ENCODE results near the gene DDX1. TPM values are rescaled to one million over a fixed set of nuclear protein-coding genes. Genes with fewer than 3 reads are reported as not detected.
"Not testable (repeated sequence)": the region's sequence is repeated elsewhere in the genome, so short reads cannot be mapped to it uniquely, and the experiment has no call there.

Gene DDX1
- total RNA-seq, 1 experiment from 2014 or later: 115 TPM

DNA sequence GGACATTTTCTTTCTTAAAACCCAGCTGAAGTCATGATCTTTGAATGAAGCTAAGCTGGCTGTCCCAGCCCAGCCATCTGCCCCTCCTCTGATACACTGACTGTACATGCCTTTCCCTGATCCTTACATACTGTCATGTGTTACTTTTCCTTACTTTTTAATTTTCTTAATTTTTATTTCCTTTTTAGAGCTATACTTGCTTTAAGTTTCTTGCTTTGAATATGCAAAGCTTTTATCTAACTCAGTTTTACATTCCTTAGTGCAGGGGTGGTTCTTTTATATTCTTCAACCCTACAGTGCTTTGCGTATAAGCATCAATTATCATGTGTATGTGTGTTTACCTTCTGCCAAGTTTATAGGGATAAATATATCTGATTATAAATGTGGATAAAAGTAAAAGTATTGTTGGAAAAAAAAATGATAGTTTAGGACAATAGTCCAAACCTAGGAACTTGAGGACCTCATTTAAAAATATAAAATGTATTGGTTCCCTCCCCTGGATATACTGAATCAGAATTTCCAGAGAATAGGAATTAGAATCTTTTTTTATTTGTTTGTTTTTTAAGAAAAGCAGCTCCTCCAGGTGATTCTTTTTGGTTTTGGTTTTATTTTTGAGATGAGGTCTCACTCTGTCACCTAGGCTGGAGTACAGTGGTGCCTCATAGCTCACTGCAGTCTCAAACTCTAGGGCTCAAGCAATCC, 17.8 kb downstream of the DDX1 start:
- Mint-ChIP-seq H3K4me1 (peaks cover 4% of the 10 kb centered on the region), H3K36me3 (peaks cover 68% of the 10 kb centered on the region), H3K27ac (no peak overlapping the region; the same call in 1 of the 2 replicates)

DNA sequence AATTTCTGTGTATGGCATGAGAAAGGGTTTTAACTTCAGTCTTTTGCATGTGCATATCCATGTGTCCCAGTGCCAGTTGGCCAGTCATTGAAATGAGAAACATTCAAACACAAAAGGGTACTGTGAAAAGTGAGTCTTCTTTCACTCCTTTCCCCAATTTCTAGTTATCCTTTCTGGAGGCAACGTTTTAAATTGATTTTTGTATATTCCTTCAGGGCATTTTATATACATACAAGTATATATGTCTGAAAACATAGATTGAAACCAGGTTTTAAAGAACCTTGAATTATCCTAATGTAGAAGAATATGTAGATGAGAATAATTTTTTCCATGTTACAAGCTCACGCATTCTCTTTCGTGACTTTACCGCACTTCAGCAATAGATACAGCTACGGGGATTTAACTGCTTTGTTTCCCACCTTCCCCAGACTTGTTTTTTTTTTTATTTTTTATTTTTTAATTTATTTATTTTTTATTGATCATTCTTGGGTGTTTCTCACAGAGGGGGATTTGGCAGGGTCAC, 18.8 kb downstream of the DDX1 start:
- Mint-ChIP-seq H3K9me3 (peaks cover 11% of the 10 kb centered on the region), H3K4me1 (peaks cover 4% of the 10 kb centered on the region), H3K4me3 (no peak overlapping the region), H3K27me3 (ENCODE audit: low read depth) (no peaks in the 10 kb centered on the region), H3K36me3 (peaks cover 68% of the 10 kb centered on the region), H3K27ac (no peak overlapping the region; the same call in 1 of the 2 replicates)
- TF ChIP-seq NR1H2 (CRISPR knock-in tag; IDR thresholded peaks at IDR 0.05): no peak
- no peak for TF ChIP-seq RELA (CRISPR knock-in tag; IDR thresholded peaks at IDR 0.05; ENCODE audit: borderline replicate concordance)
- TF ChIP-seq, protein P1, sequence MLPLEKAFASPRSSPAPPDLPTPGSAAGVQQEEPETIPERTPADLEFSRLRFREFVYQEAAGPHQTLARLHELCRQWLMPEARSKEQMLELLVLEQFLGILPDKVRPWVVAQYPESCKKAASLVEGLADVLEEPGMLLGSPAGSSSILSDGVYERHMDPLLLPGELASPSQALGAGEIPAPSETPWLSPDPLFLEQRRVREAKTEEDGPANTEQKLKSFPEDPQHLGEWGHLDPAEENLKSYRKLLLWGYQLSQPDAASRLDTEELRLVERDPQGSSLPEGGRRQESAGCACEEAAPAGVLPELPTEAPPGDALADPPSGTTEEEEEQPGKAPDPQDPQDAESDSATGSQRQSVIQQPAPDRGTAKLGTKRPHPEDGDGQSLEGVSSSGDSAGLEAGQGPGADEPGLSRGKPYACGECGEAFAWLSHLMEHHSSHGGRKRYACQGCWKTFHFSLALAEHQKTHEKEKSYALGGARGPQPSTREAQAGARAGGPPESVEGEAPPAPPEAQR (CRISPR knock-in tag; IDR thresholded peaks at IDR 0.05): no peak
- TF ChIP-seq FOXK1 (CRISPR knock-in tag; IDR thresholded peaks at IDR 0.05): no peak
- TF ChIP-seq, protein P2, sequence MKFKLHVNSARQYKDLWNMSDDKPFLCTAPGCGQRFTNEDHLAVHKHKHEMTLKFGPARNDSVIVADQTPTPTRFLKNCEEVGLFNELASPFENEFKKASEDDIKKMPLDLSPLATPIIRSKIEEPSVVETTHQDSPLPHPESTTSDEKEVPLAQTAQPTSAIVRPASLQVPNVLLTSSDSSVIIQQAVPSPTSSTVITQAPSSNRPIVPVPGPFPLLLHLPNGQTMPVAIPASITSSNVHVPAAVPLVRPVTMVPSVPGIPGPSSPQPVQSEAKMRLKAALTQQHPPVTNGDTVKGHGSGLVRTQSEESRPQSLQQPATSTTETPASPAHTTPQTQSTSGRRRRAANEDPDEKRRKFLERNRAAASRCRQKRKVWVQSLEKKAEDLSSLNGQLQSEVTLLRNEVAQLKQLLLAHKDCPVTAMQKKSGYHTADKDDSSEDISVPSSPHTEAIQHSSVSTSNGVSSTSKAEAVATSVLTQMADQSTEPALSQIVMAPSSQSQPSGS (CRISPR knock-in tag; IDR thresholded peaks at IDR 0.05; ENCODE audit: borderline replicate concordance, low read depth): no peak
- TF ChIP-seq ELF4 (CRISPR knock-in tag; IDR thresholded peaks at IDR 0.05; ENCODE audit: low read depth): no peak
- no peak for TF ChIP-seq TEAD1 (CRISPR knock-in tag; IDR thresholded peaks at IDR 0.05)
- no peak for TF ChIP-seq NR3C1 (CRISPR knock-in tag; conservative IDR thresholded peaks at IDR 0.05; ENCODE audit: low read depth)
- TF ChIP-seq, protein P3, sequence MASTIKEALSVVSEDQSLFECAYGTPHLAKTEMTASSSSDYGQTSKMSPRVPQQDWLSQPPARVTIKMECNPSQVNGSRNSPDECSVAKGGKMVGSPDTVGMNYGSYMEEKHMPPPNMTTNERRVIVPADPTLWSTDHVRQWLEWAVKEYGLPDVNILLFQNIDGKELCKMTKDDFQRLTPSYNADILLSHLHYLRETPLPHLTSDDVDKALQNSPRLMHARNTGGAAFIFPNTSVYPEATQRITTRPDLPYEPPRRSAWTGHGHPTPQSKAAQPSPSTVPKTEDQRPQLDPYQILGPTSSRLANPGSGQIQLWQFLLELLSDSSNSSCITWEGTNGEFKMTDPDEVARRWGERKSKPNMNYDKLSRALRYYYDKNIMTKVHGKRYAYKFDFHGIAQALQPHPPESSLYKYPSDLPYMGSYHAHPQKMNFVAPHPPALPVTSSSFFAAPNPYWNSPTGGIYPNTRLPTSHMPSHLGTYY (CRISPR knock-in tag; IDR thresholded peaks at IDR 0.05): no peak
- TF ChIP-seq, protein P4, sequence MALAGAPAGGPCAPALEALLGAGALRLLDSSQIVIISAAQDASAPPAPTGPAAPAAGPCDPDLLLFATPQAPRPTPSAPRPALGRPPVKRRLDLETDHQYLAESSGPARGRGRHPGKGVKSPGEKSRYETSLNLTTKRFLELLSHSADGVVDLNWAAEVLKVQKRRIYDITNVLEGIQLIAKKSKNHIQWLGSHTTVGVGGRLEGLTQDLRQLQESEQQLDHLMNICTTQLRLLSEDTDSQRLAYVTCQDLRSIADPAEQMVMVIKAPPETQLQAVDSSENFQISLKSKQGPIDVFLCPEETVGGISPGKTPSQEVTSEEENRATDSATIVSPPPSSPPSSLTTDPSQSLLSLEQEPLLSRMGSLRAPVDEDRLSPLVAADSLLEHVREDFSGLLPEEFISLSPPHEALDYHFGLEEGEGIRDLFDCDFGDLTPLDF (CRISPR knock-in tag; IDR thresholded peaks at IDR 0.05): no peak
- TF ChIP-seq, protein P5, sequence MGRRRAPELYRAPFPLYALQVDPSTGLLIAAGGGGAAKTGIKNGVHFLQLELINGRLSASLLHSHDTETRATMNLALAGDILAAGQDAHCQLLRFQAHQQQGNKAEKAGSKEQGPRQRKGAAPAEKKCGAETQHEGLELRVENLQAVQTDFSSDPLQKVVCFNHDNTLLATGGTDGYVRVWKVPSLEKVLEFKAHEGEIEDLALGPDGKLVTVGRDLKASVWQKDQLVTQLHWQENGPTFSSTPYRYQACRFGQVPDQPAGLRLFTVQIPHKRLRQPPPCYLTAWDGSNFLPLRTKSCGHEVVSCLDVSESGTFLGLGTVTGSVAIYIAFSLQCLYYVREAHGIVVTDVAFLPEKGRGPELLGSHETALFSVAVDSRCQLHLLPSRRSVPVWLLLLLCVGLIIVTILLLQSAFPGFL (CRISPR knock-in tag; IDR thresholded peaks at IDR 0.05; ENCODE audit: borderline replicate concordance): no peak
- TF ChIP-seq NR2C2 (CRISPR knock-in tag; IDR thresholded peaks at IDR 0.05): no peak
- CTCF ChIA-PET: no interaction called here
- ATAC-seq (no peak), DNase-seq (ENCODE audit: low spot score) (no peak)
- POLR2A ChIA-PET: no interaction called here

More for the DNA sequence above, 17.8 kb downstream of the DDX1 start:
- no peak overlapping the region for H3K4me3 Mint-ChIP-seq
- TF ChIP-seq, protein P6, sequence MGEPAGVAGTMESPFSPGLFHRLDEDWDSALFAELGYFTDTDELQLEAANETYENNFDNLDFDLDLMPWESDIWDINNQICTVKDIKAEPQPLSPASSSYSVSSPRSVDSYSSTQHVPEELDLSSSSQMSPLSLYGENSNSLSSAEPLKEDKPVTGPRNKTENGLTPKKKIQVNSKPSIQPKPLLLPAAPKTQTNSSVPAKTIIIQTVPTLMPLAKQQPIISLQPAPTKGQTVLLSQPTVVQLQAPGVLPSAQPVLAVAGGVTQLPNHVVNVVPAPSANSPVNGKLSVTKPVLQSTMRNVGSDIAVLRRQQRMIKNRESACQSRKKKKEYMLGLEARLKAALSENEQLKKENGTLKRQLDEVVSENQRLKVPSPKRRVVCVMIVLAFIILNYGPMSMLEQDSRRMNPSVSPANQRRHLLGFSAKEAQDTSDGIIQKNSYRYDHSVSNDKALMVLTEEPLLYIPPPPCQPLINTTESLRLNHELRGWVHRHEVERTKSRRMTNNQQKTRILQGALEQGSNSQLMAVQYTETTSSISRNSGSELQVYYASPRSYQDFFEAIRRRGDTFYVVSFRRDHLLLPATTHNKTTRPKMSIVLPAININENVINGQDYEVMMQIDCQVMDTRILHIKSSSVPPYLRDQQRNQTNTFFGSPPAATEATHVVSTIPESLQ (CRISPR knock-in tag; IDR thresholded peaks at IDR 0.05): no peak
- TF ChIP-seq ESRRA (CRISPR knock-in tag; IDR thresholded peaks at IDR 0.05; ENCODE audit: borderline replicate concordance): no peak
- TF ChIP-seq, protein P7, sequence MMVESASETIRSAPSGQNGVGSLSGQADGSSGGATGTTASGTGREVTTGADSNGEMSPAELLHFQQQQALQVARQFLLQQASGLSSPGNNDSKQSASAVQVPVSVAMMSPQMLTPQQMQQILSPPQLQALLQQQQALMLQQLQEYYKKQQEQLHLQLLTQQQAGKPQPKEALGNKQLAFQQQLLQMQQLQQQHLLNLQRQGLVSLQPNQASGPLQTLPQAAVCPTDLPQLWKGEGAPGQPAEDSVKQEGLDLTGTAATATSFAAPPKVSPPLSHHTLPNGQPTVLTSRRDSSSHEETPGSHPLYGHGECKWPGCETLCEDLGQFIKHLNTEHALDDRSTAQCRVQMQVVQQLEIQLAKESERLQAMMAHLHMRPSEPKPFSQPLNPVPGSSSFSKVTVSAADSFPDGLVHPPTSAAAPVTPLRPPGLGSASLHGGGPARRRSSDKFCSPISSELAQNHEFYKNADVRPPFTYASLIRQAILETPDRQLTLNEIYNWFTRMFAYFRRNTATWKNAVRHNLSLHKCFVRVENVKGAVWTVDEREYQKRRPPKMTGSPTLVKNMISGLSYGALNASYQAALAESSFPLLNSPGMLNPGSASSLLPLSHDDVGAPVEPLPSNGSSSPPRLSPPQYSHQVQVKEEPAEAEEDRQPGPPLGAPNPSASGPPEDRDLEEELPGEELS (CRISPR knock-in tag; IDR thresholded peaks at IDR 0.05): no peak
- H3K27me3 Mint-ChIP-seq (ENCODE audit: low read depth): no peaks in the 10 kb centered on the region
- DNase-seq (ENCODE audit: low spot score) (no peak), ATAC-seq (no peak)
- peaks cover 11% of the 10 kb centered on the region for H3K9me3 Mint-ChIP-seq
- ChIA-PET CTCF (no interaction called here), POLR2A (no interaction called here)

DNA sequence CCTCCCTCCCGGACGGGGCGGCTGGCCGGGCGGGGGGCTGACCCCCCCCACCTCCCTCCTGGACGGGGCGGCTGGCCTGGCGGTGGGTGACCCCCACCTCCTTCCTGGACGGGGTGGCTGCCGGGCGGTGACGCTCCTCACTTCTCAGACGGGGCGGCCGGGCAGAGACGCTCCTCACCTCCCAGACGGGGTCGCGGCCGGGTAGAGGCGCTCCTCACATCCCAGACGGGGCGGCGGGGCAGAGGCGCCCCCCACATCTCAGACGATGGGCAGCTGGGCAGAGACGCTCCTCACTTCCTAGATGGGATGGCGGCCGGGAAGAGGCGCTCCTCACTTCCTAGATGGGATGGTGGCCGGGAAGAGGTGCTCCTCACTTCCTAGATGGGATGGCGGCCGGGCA, 20.4 kb downstream of the DDX1 start:
- peaks cover 11% of the 10 kb centered on the region for H3K9me3 Mint-ChIP-seq

More for the DNA sequence above, 20.4 kb downstream of the DDX1 start:
- ATAC-seq; DNase-seq (ENCODE audit: low spot score); H3K4me1 Mint-ChIP-seq; H3K27ac Mint-ChIP-seq; CTCF ChIA-PET; POLR2A ChIA-PET; H3K27me3 Mint-ChIP-seq (ENCODE audit: low read depth); H3K4me3 Mint-ChIP-seq: not testable (repeated sequence)
- peaks cover 65% of the 10 kb centered on the region for H3K36me3 Mint-ChIP-seq

Measured in WTC11 (cell line).